Endothelial cell (in vitro differentiated cells): Measurements from ENCODE around the gene CEP20. TPM values are rescaled to one million over a fixed set of nuclear protein-coding genes. Genes with fewer than 3 reads are reported as not detected.

Experiments used
- DNase-seq: peaks from one replicate; pipeline ENCODE4 v3.0.0; 2021; ENCODE audit warnings: low spot score
- H3K27ac Mint-ChIP-seq: one replicate; pipeline ENCODE4 v1.8.0; 2021; ENCODE audit warnings: mixed read lengths, inconsistent platforms; ENCODE audit not compliant: unreplicated experiment
- H3K27me3 Mint-ChIP-seq: one replicate; pipeline ENCODE4 v1.8.0; 2021; ENCODE audit warnings: mild to moderate bottlenecking, moderate library complexity, mixed read lengths, inconsistent platforms; ENCODE audit not compliant: unreplicated experiment
- H3K36me3 Mint-ChIP-seq: one replicate; pipeline ENCODE4 v1.8.0; 2021; ENCODE audit warnings: mild to moderate bottlenecking, low read depth, mixed read lengths, inconsistent platforms; ENCODE audit not compliant: unreplicated experiment
- H3K4me1 Mint-ChIP-seq: one replicate; pipeline ENCODE4 v1.8.0; 2021; ENCODE audit warnings: mild to moderate bottlenecking, mixed read lengths, inconsistent platforms; ENCODE audit not compliant: unreplicated experiment
- H3K4me3 Mint-ChIP-seq: one replicate; pipeline ENCODE4 v1.8.0; 2021; ENCODE audit warnings: mild to moderate bottlenecking, mixed read lengths, inconsistent platforms; ENCODE audit not compliant: unreplicated experiment
- H3K9me3 Mint-ChIP-seq: one replicate; pipeline ENCODE4 v1.8.0; 2021; ENCODE audit warnings: mixed read lengths, inconsistent platforms; ENCODE audit not compliant: unreplicated experiment
- total RNA-seq: library from RNA; stranded (reverse); fragmentation: NEBNext Ultra II Directional; extraction: Animal tissue kit (Norgen Biotek cat#: 25700); gene quantifications from one replicate; pipeline ENCODE4 v1.2.1, GENCODE V29; 2021; ENCODE audit not compliant: unreplicated experiment
- TF ChIP-seq, protein P1 (sequence below): fragments of 200-600 bp; sonication (generic); IDR thresholded peaks from one replicate; pipeline ENCODE4 v1.5.0; 2021; ENCODE audit warnings: antibody characterized with exemption; ENCODE audit not compliant: unreplicated experiment

Gene CEP20
- total RNA-seq, 1 donor from 2014 or later = 16.1 TPM

DNA sequence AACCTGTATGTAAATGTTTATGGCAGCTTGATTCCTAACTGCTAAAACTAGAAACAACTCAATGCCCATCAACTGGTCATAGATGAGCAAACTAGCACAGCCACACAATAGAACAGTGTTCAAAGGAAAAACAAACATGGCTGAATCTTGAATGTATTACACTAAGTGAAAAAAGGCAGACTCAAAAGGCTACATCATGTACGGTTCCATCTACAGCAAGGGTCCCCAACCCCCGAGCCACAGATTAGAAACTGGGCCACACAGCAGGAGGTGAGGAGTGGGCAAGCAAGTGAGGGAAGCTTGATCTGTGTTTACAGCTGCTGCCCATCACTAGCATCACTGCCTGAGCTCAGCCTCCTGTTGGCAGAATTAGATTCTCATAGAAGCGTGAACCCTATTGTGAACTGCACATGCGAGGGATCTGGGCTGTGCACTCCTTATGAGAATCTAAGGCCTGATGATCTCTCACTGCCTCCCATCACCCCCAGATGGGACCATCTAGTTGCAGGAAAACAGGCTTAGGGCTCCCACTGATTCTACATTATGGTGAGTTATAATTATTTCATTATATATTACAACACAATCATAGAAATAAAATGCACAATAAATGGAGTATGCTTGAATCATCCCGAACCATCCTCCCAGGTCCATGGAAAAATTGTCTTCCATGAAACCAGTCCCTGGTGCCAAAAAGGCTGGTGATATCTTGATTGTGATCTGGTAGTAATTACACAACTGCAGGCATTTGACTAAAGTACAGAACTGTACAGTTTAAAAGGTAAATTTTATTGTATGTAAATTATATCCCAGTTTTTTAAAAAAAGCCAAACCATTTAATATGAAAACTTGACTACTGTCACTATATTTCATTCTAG is 7.7 kb downstream of the CEP20 start:
- TF ChIP-seq, protein P1, sequence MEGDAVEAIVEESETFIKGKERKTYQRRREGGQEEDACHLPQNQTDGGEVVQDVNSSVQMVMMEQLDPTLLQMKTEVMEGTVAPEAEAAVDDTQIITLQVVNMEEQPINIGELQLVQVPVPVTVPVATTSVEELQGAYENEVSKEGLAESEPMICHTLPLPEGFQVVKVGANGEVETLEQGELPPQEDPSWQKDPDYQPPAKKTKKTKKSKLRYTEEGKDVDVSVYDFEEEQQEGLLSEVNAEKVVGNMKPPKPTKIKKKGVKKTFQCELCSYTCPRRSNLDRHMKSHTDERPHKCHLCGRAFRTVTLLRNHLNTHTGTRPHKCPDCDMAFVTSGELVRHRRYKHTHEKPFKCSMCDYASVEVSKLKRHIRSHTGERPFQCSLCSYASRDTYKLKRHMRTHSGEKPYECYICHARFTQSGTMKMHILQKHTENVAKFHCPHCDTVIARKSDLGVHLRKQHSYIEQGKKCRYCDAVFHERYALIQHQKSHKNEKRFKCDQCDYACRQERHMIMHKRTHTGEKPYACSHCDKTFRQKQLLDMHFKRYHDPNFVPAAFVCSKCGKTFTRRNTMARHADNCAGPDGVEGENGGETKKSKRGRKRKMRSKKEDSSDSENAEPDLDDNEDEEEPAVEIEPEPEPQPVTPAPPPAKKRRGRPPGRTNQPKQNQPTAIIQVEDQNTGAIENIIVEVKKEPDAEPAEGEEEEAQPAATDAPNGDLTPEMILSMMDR = no peak
- no peaks in the 10 kb centered on the region for H3K9me3 Mint-ChIP-seq
- no peak for DNase-seq
- H3K36me3 Mint-ChIP-seq = no peaks in the 10 kb centered on the region
- H3K4me3 Mint-ChIP-seq = no peak overlapping the region
- H3K4me1 Mint-ChIP-seq = no peaks in the 10 kb centered on the region
- no peaks in the 10 kb centered on the region for H3K27me3 Mint-ChIP-seq
- no peak overlapping the region for H3K27ac Mint-ChIP-seq

DNA sequence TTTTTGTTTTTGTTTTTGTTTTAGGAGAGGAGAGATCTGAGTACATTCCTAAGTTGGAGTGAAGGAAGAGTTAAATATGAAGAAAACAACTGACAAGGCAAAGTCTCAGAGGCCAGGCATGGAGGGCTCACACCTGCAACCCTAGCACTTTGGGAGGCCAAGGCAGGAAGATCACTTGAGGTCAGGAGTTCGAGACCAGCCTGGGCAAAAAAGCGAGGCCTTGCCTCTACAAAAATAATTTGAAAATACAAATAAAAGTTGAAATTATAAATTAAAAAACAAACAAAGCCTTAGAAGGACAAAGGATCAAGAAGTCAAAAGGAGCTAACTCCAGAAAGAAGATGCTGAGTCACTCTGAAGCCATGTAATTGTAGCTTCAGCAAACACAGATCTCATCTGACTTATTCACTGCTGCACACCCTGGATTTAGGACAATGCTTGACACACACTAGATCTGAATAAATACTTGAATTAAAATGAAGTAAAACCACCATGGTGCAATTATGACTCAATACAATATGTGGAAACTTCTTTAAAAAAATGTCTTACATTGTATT is 9.1 kb downstream of the CEP20 start:
- TF ChIP-seq, protein P1 = no peak
- Mint-ChIP-seq H3K27ac (no peak overlapping the region), H3K4me1 (no peaks in the 10 kb centered on the region), H3K36me3 (no peaks in the 10 kb centered on the region), H3K9me3 (no peaks in the 10 kb centered on the region), H3K4me3 (no peak overlapping the region), H3K27me3 (no peaks in the 10 kb centered on the region)
- no peak for DNase-seq

DNA sequence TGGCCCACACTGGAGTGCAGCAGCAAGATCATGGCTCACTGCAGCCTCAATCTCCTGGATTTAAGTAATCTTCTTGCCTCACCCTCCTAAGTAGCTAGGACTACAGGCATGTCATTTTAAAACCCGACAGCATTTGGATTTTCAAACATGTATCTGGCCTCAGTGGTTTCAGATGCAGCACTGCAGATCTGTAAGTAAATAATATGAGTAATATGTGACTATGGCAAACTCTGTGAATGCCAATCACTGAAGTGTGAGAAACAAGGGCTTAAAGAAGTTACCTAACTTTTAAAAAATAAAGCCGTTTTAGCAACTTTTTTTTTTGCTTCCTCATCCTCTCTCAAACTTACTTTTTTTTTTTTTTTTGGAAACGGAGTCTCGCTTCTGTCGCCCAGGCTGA is 11.9 kb downstream of the CEP20 start:
- Mint-ChIP-seq H3K27me3 (no peaks in the 10 kb centered on the region), H3K4me3 (no peak overlapping the region), H3K27ac (no peak overlapping the region), H3K36me3 (no peaks in the 10 kb centered on the region), H3K9me3 (no peaks in the 10 kb centered on the region), H3K4me1 (no peaks in the 10 kb centered on the region)
- no peak for DNase-seq
- TF ChIP-seq, protein P1 = no peak

DNA sequence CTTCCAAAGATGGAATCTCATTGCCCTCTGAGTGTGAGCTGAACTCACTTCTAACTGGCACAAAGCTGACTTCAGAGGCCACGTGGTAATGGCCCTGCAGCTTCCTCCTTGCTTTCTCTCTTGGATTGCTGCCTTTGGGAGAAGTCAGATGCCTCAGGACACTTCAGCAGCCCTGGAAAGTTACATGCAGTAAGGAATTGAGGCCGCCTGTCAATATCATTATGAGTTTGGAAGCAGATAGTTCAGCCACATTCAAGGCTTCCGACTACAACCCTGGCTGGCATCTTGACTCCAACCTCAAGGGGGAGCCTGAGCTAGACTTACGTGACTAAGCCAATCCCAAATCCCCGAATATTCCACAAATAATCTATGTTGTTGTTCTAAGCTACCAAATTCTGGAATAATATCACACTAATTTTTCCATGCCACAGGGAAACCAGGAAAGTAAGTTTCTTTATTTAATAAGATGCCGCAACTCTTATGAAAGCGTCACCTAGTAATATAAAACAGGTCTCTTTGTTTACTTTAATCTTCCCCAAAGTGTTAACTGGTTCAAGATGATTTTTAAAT is 13.6 kb downstream of the CEP20 start:
- H3K27ac Mint-ChIP-seq = no peak overlapping the region
- H3K4me1 Mint-ChIP-seq = no peaks in the 10 kb centered on the region
- no peak overlapping the region for H3K4me3 Mint-ChIP-seq
- TF ChIP-seq, protein P1 = peak; percentile 72
- peak; percentile 55 for DNase-seq
- H3K9me3 Mint-ChIP-seq = no peaks in the 10 kb centered on the region
- peaks cover 5% of the 10 kb centered on the region for H3K36me3 Mint-ChIP-seq
- no peaks in the 10 kb centered on the region for H3K27me3 Mint-ChIP-seq

DNA sequence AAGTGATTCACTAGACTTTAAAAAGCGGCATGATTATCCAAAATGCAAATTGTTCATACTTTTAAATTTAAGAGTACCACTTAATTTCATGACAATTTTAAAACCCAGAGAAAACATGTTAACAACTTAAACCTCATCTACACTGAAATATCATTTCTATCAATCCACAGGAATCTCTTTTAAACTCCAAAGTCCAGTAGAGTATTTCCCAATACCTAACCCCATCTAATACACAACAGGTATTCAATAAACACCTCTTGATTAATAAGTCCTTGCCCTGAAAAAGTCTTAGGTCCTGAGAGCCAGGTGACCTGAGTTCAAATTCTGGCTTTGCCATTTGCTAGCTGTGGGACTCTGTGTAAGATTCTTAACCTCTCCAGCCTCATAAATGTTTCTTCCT is 14.7 kb downstream of the CEP20 start:
- no peak overlapping the region for H3K27ac Mint-ChIP-seq
- TF ChIP-seq, protein P1 = no peak
- no peaks in the 10 kb centered on the region for H3K4me1 Mint-ChIP-seq

More for the DNA sequence above, 14.7 kb downstream of the CEP20 start:
- Mint-ChIP-seq H3K9me3 (no peaks in the 10 kb centered on the region), H3K36me3 (peaks cover 7% of the 10 kb centered on the region), H3K27me3 (no peaks in the 10 kb centered on the region), H3K4me3 (no peak overlapping the region)
- DNase-seq = no peak
